DND-41 (cell line): ENCODE data around the gene ACAN.

Experiments
- ATAC-seq: fragments of 200-7000 bp; cut with Tn5 transposase; 3 replicates; pipeline ENCODE4 v1.9.1; 2021; ENCODE audit warnings: low read depth; ENCODE audit not compliant: insufficient read depth
- DNase-seq: peaks from one replicate; pipeline ENCODE4 v3.0.0-alpha.2; 2020
- H2AFZ ChIP-seq: 2 replicates; pipeline ENCODE4 v1.6.0; 2012; ENCODE audit warnings: low read depth, low read length
- H3K27ac ChIP-seq: 2 replicates; pipeline ENCODE4 v1.5.1; 2012; ENCODE audit warnings: low read length, inconsistent platforms
- H3K27me3 ChIP-seq: fragments of 200-600 bp; sonication (generic); 2 replicates; pipeline ENCODE4 v1.6.0; 2012; ENCODE audit warnings: low read length, mild to moderate bottlenecking, inconsistent platforms; ENCODE audit not compliant: insufficient read depth, poor library complexity
- H3K36me3 ChIP-seq: 2 replicates; pipeline ENCODE4 v1.5.1; 2012; ENCODE audit warnings: low read length, inconsistent platforms; ENCODE audit not compliant: insufficient read depth
- H3K4me1 ChIP-seq: 2 replicates; pipeline ENCODE4 v1.5.1; 2012; ENCODE audit warnings: mild to moderate bottlenecking, low read length; ENCODE audit not compliant: insufficient read depth
- H3K4me2 ChIP-seq: 2 replicates; pipeline ENCODE4 v1.6.0; 2012; ENCODE audit warnings: mild to moderate bottlenecking, moderate library complexity, low read length, inconsistent platforms; ENCODE audit not compliant: insufficient read depth
- H3K4me3 ChIP-seq, 2 experiments: fragments of 200-600 bp in 1 of 2; shearing (Covaris generic) in 1 of 2; 2 replicates each; pipeline ENCODE4 v1.5.1; 2012 to 2016; ENCODE audit warnings: inconsistent platforms in 2 of 2, low read length in 2 of 2, mild to moderate bottlenecking in 2 of 2, low read depth in 1 of 2, moderate library complexity in 1 of 2
- H3K79me2 ChIP-seq: 2 replicates; pipeline ENCODE4 v1.6.0; 2012; ENCODE audit warnings: low read length, inconsistent platforms; ENCODE audit not compliant: insufficient read depth
- H3K9ac ChIP-seq: 2 replicates; pipeline ENCODE4 v1.6.0; 2012; ENCODE audit warnings: low read depth, mild to moderate bottlenecking, inconsistent platforms, low read length, moderate library complexity
- H3K9me3 ChIP-seq: 2 replicates; pipeline ENCODE4 v1.5.1; 2012; ENCODE audit warnings: low read length, moderate library complexity, mild to moderate bottlenecking, inconsistent platforms; ENCODE audit not compliant: insufficient read depth, severe bottlenecking
- H4K20me1 ChIP-seq: 2 replicates; pipeline ENCODE4 v1.6.0; 2012; ENCODE audit warnings: low read length; ENCODE audit not compliant: insufficient read depth
- CTCF ChIP-seq: IDR thresholded peaks from 2 replicates; pipeline ENCODE4 v1.5.1; 2012; ENCODE audit warnings: borderline replicate concordance, low read length, moderate library complexity, mild to moderate bottlenecking; ENCODE audit not compliant: poor library complexity, severe bottlenecking; ENCODE audit errors: extremely low read depth
- EZH2 ChIP-seq: IDR thresholded peaks from 3 replicates; pipeline ENCODE4 v1.6.1; 2012; ENCODE audit warnings: borderline replicate concordance, low read depth, mild to moderate bottlenecking, moderate library complexity, low read length, inconsistent platforms; ENCODE audit not compliant: severe bottlenecking

ACAN gene

GRCh38 chr15:88904624-88905327 lies 101.5 kb downstream of the ACAN start:
- no peak overlapping the region for H3K9ac ChIP-seq
- H3K4me2 ChIP-seq, result 0 out of 2 replicates have a peak overlapping the region, but pooled peaks have one; percentile 11
- peaks cover 99% of the 10 kb centered on the region for H3K36me3 ChIP-seq
- H3K27me3 ChIP-seq, result no peaks in the 10 kb centered on the region
- DNase-seq (peak; percentile 79), ATAC-seq (peak; percentile 93)
- no peak overlapping the region for H3K27ac ChIP-seq
- peaks cover 28% of the 10 kb centered on the region for H3K79me2 ChIP-seq
- H3K4me3 ChIP-seq, result no peak overlapping the region
- TF ChIP-seq EZH2 (no peak), CTCF (peak; percentile 90)
- H3K4me1 ChIP-seq, result peaks cover 19% of the 10 kb centered on the region
- H3K9me3 ChIP-seq, result no peaks in the 10 kb centered on the region
- H4K20me1 ChIP-seq, result peaks cover 65% of the 10 kb centered on the region
- H2AFZ ChIP-seq, result no peak overlapping the region

DNA sequence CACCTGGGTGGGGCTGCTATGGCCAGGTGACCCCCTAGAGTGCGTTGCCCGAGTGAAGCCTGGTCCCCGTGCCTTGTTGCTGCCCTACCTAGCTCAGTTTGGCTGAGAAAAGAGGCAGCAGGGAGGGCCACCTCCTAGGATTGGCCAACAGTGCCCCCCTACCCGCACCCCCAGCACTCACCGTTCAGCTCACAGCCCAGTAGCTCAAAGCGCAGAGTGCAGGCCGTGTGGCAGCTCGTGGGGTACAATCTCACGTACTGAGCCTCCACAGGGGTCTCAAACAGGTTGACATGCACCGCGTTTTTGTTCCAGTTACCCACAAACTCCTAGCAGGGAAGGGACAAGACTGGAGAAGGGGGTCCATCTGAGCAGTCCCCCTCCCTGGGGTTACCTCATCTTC lies 102.3 kb downstream of the ACAN start:
- H4K20me1 ChIP-seq, result peaks cover 72% of the 10 kb centered on the region
- no peak overlapping the region for H3K4me2 ChIP-seq
- TF ChIP-seq CTCF (no peak), EZH2 (no peak)
- H3K27ac ChIP-seq, result no peak overlapping the region
- no peak overlapping the region for H3K4me3 ChIP-seq
- no peak overlapping the region for H3K9ac ChIP-seq
- no peak overlapping the region for H2AFZ ChIP-seq
- H3K36me3 ChIP-seq, result peaks cover 100% of the 10 kb centered on the region
- H3K79me2 ChIP-seq, result peaks cover 36% of the 10 kb centered on the region
- no peak for DNase-seq
- no peaks in the 10 kb centered on the region for H3K27me3 ChIP-seq
- no peaks in the 10 kb centered on the region for H3K9me3 ChIP-seq
- H3K4me1 ChIP-seq, result peaks cover 27% of the 10 kb centered on the region
- ATAC-seq, result no peak

- Histone ChIP-seq H3K4me2 (no peak overlapping the region), H4K20me1 (peaks cover 73% of the 10 kb centered on the region), H3K9me3 (no peaks in the 10 kb centered on the region), H3K36me3 (peaks cover 100% of the 10 kb centered on the region), H3K27ac (no peak overlapping the region), H3K4me1 (peaks cover 33% of the 10 kb centered on the region), H2AFZ (no peak overlapping the region), H3K27me3 (no peaks in the 10 kb centered on the region), H3K9ac (no peak overlapping the region), H3K4me3 (no peak overlapping the region), H3K79me2 (peaks cover 41% of the 10 kb centered on the region)
- no peak for DNase-seq
- TF ChIP-seq CTCF (no peak), EZH2 (no peak)
- no peak for ATAC-seq
Observed at GRCh38 chr15:88906130-88906529, 102.9 kb downstream of the ACAN start.

- Histone ChIP-seq H3K9ac (no peak overlapping the region), H3K4me2 (no peak overlapping the region), H3K79me2 (peaks cover 45% of the 10 kb centered on the region), H3K4me1 (peaks cover 37% of the 10 kb centered on the region), H3K4me3 (no peak overlapping the region), H3K27me3 (no peaks in the 10 kb centered on the region), H4K20me1 (peaks cover 72% of the 10 kb centered on the region), H3K9me3 (no peaks in the 10 kb centered on the region), H2AFZ (no peak overlapping the region), H3K27ac (no peak overlapping the region), H3K36me3 (peaks cover 97% of the 10 kb centered on the region)
- ATAC-seq, result no peak
- DNase-seq, result no peak
- TF ChIP-seq EZH2 (no peak), CTCF (no peak)
Observed at GRCh38 chr15:88906551-88906950, 103.3 kb downstream of the ACAN start.
